GM23338 (cell line): ENCODE data around the gene EPHA7.

Experiments
- POLR2AphosphoS5 ChIP-seq: IDR thresholded peaks from 2 replicates; pipeline ENCODE4 v1.6.1; 2016; ENCODE audit warnings: antibody characterized with exemption, low read depth
- TF ChIP-seq, protein P1 (sequence below), 2 experiments: fragments of 200-600 bp in 1 of 2; sonication (generic) in 1 of 2; conservative IDR thresholded peaks; 2 replicates each; pipeline versions ENCODE4 v1.5.1 to v1.6.1; 2016 to 2017; ENCODE audit warnings: antibody characterized with exemption in 2 of 2, low read depth in 2 of 2, mild to moderate bottlenecking in 2 of 2, moderate library complexity in 1 of 2

DNA sequence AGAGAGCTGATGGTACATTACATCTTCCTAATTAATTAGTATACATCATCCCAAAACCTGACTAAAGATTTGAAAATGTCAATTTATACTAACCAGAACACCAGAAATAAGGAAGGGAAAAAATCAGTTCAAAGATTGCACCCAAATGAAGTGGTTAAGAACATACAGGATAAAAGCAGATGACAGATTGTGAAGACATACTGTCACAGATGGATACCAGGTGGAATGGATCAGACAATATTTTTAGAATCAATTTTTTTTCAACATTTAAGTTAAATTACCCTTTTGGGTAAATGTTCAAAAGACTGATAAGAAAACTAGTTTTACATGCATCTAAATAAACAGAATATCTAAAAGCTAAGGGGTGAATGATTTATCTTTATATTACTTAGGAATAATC is 47.6 kb downstream of the EPHA7 start:
- TF ChIP-seq, protein P1, sequence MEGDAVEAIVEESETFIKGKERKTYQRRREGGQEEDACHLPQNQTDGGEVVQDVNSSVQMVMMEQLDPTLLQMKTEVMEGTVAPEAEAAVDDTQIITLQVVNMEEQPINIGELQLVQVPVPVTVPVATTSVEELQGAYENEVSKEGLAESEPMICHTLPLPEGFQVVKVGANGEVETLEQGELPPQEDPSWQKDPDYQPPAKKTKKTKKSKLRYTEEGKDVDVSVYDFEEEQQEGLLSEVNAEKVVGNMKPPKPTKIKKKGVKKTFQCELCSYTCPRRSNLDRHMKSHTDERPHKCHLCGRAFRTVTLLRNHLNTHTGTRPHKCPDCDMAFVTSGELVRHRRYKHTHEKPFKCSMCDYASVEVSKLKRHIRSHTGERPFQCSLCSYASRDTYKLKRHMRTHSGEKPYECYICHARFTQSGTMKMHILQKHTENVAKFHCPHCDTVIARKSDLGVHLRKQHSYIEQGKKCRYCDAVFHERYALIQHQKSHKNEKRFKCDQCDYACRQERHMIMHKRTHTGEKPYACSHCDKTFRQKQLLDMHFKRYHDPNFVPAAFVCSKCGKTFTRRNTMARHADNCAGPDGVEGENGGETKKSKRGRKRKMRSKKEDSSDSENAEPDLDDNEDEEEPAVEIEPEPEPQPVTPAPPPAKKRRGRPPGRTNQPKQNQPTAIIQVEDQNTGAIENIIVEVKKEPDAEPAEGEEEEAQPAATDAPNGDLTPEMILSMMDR (conservative IDR thresholded peaks at IDR 0.05; ENCODE audit: low read depth in 2 of 2): no peak
- no peak for TF ChIP-seq POLR2AphosphoS5
